NCI-H510A treated with DMSO at 0.1 percent for 48 hours (cell line): Measurements from ENCODE around the gene ATL1.
"Not testable (repeated sequence)": the region's sequence is repeated elsewhere in the genome, so short reads cannot be mapped to it uniquely, and the experiment has no call there.

Source experiments
- DNase-seq: peaks from one replicate; lab custom pipeline; 2025; lab: John Stamatoyannopoulos, UW

The ATL1 gene

DNA sequence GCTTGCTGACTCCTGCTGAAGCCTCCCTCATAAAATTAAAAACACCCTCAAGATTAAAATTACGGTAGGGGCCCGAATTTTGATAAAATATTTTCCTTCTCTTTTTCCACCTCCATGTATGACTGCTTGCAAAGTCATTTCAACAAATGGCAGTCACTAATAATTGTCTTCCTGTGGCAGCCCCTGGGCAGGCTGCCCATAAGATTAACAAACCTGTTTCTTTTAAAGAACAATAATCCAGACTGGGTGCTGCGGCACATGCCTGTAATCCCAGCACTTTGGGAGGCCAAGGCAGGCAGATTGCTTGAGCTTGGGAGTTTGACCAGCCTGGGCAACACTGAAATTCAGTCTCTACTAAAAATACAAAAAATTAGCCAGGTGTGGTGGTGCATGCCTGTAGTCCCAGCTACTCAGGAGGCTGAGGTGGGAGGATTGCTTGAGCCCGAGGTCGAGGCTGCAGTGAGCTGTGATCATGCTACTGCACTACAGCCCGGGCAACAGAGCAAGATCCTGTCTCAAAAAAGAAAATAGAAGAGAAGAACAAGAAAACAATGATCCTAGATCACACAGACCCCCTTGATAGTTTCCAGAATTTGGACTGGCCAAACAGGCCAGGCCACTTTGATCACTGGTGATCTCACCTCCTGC is 99.5 kb downstream of the ATL1 start:
- no peak for DNase-seq

- not testable (repeated sequence) for DNase-seq
Measured at GRCh38 chr14:50664579-50664978, 104.6 kb downstream of the ATL1 start.

GRCh38 chr14:50665300-50665699 is 105.4 kb downstream of the ATL1 start:
- DNase-seq: not testable (repeated sequence)

- peak; percentile 51 for DNase-seq
Measured at GRCh38 chr14:50666772-50667683, 107.1 kb downstream of the ATL1 start.

- no peak for DNase-seq
Measured at GRCh38 chr14:50667684-50667995, 107.7 kb downstream of the ATL1 start.

- DNase-seq: peak; percentile 75
Measured at GRCh38 chr14:50667996-50668825, 108.3 kb downstream of the ATL1 start, which contains the start of gene SAV1. TSS of gene SAV1 (minus strand) at chr14:50668306. CDS start at chr14:50667967, 339 bp downstream.

- no peak for DNase-seq
Measured at GRCh38 chr14:50668826-50669143, 108.8 kb downstream of the ATL1 start.

- DNase-seq: no peak
Measured at GRCh38 chr14:50669441-50669986, 109.6 kb downstream of the ATL1 start.

DNA sequence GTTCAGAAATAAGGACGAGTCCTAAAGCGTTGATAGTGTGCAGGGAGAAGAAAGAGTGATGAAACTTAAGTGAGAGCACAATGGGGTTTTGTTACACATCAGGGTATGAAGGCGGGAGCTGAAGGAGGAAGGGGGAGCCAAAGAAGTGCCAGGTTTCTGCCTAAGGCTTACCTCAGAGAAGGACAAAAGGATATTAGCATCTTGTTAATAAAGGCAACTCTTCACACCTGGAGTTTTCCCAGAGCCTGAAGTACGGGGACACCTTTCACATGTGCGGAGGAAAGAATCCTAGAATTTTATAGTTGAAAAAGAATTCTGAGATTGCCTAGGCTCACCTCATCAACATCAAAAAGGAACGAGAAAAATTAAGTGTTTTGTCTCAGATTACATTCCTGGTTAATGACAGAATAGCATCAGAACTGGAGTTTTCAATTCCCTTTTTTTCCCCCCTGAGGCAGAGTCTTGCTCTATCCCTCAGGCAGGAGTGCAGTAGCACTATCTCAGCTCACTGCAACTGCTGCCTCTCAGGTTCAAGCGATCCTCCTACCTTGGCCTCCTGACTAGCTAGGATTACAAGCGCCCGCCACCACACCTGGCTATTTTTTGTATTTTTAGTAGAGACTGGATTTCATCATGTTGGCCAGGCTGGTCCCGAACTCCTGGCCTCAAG is 110.4 kb downstream of the ATL1 start:
- no peak for DNase-seq

GRCh38 chr14:50670866-50671256 is 110.9 kb downstream of the ATL1 start:
- no peak for DNase-seq

GRCh38 chr14:50675597-50675996 is 115.7 kb downstream of the ATL1 start:
- no peak for DNase-seq

DNA sequence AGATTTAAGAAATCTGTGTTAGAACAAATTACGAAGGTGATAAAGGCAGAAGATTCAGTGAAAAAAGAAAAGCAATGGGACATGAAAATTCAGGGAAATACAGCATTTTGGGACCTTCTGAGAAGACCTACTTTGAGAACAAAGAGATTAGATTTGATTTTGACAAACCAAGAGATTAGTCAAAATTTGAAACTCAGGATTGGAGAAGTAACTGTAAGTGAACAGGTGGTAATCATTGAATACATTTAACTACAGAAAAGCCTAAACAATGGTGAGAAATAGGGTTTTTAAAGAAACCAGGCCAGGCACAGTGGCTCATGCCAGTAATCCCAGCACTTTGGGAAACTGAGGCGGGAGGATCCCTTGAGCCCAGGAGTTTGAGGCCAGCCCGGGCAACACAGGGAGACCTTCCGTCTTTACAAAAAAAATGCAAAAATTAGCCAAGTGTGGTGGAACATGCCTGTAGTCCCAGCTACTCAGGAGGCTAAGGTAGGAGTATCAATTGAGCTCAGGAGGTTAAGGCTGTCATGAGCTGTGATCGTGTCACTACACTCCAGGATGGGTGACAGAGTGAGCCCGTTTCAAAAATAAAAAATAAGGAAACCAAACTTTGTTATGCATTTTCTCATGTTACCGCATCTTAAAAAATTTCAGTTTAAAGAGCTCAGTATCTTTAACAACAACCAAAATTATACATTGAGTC is 117.0 kb downstream of the ATL1 start:
- no peak for DNase-seq

DNA sequence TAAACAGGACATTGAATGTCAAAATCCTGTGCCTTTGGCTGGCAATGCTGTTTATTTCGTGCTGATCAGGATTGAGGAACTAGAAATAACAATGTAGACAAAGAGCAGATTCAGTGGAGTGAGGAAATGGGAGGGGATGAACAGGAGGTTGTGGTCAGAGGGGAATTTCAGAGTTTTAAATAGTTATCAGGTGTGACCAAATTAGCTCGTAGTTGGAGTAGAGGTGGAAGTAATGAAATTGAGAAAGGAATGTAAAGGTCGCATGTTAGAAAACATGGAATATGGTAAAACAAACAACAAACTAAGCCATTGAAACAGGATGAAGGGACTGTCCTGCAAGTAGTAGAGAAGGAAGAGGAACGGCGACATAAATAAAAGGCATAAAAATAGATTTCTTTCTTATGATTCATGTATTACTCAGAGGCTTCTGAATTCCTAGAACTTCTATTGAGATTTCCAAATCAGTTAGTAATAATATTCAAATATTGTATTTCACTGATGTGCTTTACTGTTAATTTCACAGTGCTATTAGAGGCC is 117.7 kb downstream of the ATL1 start:
- no peak for DNase-seq

- DNase-seq: no peak
Measured at GRCh38 chr14:50678163-50678562, 118.2 kb downstream of the ATL1 start.

DNA sequence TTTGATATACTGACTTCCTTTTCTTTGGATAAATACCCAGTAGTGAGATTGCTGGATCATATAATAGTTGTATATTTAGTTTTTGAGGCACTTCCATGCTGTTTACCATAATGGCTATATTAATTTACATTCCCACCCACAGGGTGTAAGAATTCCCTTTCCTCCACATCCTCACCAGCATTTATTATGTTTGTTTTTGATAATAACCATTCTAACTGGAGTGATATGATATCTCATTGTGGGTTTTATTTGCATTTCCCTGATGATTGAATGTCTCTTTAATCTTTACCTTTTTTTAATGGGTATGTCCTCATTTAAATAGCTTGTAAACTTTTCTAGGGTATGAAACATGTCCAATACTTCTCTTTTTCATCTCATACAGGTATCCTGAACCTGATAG is 119.7 kb downstream of the ATL1 start:
- no peak for DNase-seq
